ENCODE data around the gene PRPS1. TPM values are rescaled to one million over a fixed set of nuclear protein-coding genes. Genes with fewer than 3 reads are reported as not detected.

The PRPS1 gene
- polyA plus RNA-seq, 1 donor from 2014 or later = 60.8 TPM

- H3K9me3 ChIP-seq (ENCODE audit: low read length) = no peaks in the 10 kb centered on the region
- H3K36me3 ChIP-seq (ENCODE audit: insufficient read depth, low read length) = no peaks in the 10 kb centered on the region
- peak overlapping the region; percentile 74 for H3K4me3 ChIP-seq (ENCODE audit: low read length)
- no peaks in the 10 kb centered on the region for H3F3A ChIP-seq (ENCODE audit: insufficient read depth, low read length, poor library complexity, severe bottlenecking)
- no peak overlapping the region for H3K27ac ChIP-seq (ENCODE audit: low read length)
- no peaks in the 10 kb centered on the region for H3K27me3 ChIP-seq (ENCODE audit: insufficient read depth, low read depth, low read length)
- H4K20me1 ChIP-seq (ENCODE audit: insufficient read depth) = no peaks in the 10 kb centered on the region
- peaks cover 28% of the 10 kb centered on the region for H3K79me2 ChIP-seq (replicated peaks; ENCODE audit: insufficient read depth, low read length)
- H3K9me2 ChIP-seq (ENCODE audit: insufficient read depth, low read length) = no peaks in the 10 kb centered on the region
- peak overlapping the region; percentile 62 for H3K4me2 ChIP-seq (ENCODE audit: low read length)
- H3K9ac ChIP-seq (ENCODE audit: low read length) = no peak overlapping the region
- TF ChIP-seq CTCF (IDR thresholded peaks at IDR 0.05; ENCODE audit: poor library complexity, severe bottlenecking) = no peak
- TF ChIP-seq EP300 (conservative IDR thresholded peaks at IDR 0.05; ENCODE audit: poor library complexity, severe bottlenecking) = no peak
- TF ChIP-seq MXI1 (conservative IDR thresholded peaks at IDR 0.05; ENCODE audit: poor library complexity, severe bottlenecking) = no peak
- no peak for TF ChIP-seq REST (IDR thresholded peaks at IDR 0.05; ENCODE audit: borderline replicate concordance)
- no peak overlapping the region for H2AFZ ChIP-seq (ENCODE audit: low read depth, low read length)
Measured at GRCh38 chrX:107630031-107630689, 1.9 kb downstream of the PRPS1 start.

- Histone ChIP-seq H3K79me2 (replicated peaks; ENCODE audit: insufficient read depth, low read length) (peaks cover 28% of the 10 kb centered on the region), H3K9ac (ENCODE audit: low read length) (no peak overlapping the region), H3K9me3 (ENCODE audit: low read length) (no peaks in the 10 kb centered on the region), H3K4me3 (ENCODE audit: low read length) (no peak overlapping the region), H4K20me1 (ENCODE audit: insufficient read depth) (no peaks in the 10 kb centered on the region), H3F3A (ENCODE audit: insufficient read depth, low read length, poor library complexity, severe bottlenecking) (no peaks in the 10 kb centered on the region), H3K4me2 (ENCODE audit: low read length) (no peak overlapping the region), H3K9me2 (ENCODE audit: insufficient read depth, low read length) (no peaks in the 10 kb centered on the region), H2AFZ (ENCODE audit: low read depth, low read length) (no peak overlapping the region), H3K36me3 (ENCODE audit: insufficient read depth, low read length) (no peaks in the 10 kb centered on the region), H3K27ac (ENCODE audit: low read length) (no peak overlapping the region), H3K27me3 (ENCODE audit: insufficient read depth, low read depth, low read length) (no peaks in the 10 kb centered on the region)
- TF ChIP-seq POLR2AphosphoS5 (IDR thresholded peaks at IDR 0.05) = no peak
- no peak for TF ChIP-seq EZH2 (IDR thresholded peaks at IDR 0.05; ENCODE audit: borderline replicate concordance, insufficient read depth, low read length, poor library complexity, severe bottlenecking)
- no peak for TF ChIP-seq TAF1 (IDR thresholded peaks at IDR 0.05; ENCODE audit: low read depth)
- TF ChIP-seq SMC3 (conservative IDR thresholded peaks at IDR 0.05; ENCODE audit: poor library complexity) = no peak
- no peak for TF ChIP-seq REST (IDR thresholded peaks at IDR 0.05; ENCODE audit: borderline replicate concordance)
- TF ChIP-seq MXI1 (conservative IDR thresholded peaks at IDR 0.05; ENCODE audit: poor library complexity, severe bottlenecking) = no peak
- no peak for TF ChIP-seq CTCF (IDR thresholded peaks at IDR 0.05; ENCODE audit: poor library complexity, severe bottlenecking)
- TF ChIP-seq RAD21 (conservative IDR thresholded peaks at IDR 0.05) = no peak
- TF ChIP-seq EP300 (conservative IDR thresholded peaks at IDR 0.05; ENCODE audit: poor library complexity, severe bottlenecking) = no peak
Measured at GRCh38 chrX:107632346-107632745, 4.0 kb downstream of the PRPS1 start.

All from neural cell (in vitro differentiated cells).